ENCODE measurements around the gene DEDD2.

GRCh38 chr19:42151782-42152684, 65.4 kb downstream of the DEDD2 start:
- TF ChIP-seq CTCF (conservative IDR thresholded peaks at IDR 0.05; ENCODE audit: low read length) (no peak), EZH2phosphoT487 (IDR thresholded peaks at IDR 0.05; ENCODE audit: borderline replicate concordance) (no peak)

All from Loucy (cell line).